Brain microvascular endothelial cell (primary cell): ENCODE results near the gene FOXJ3.

Source experiments
- DNase-seq: peaks from one replicate; pipeline ENCODE4 v3.0.0-alpha.2; 2020
- H3K27ac ChIP-seq: fragments of 250-450 bp; sonication (Bioruptor Pico); 2 replicates; pipeline ENCODE4 v1.5.1; 2020; ENCODE audit warnings: mild to moderate bottlenecking, moderate library complexity
- H3K27me3 ChIP-seq: fragments of 250-450 bp; sonication (Bioruptor Pico); replicated peaks from 2 replicates; pipeline ENCODE4 v1.5.1; 2020; ENCODE audit warnings: mild to moderate bottlenecking
- H3K36me3 ChIP-seq: fragments of 250-450 bp; sonication (Bioruptor Pico); replicated peaks from 2 replicates; pipeline ENCODE4 v1.5.1; 2020; ENCODE audit warnings: mild to moderate bottlenecking
- H3K4me3 ChIP-seq: 2 replicates; pipeline ENCODE4 v1.5.1; 2011; ENCODE audit warnings: low read depth, mild to moderate bottlenecking, control low read depth, low read length, moderate library complexity
- CTCF ChIP-seq: IDR thresholded peaks from 2 replicates; pipeline ENCODE4 v1.5.1; 2011; ENCODE audit warnings: low read depth, mild to moderate bottlenecking, moderate library complexity, low read length, control low read depth, inconsistent platforms; ENCODE audit errors: missing control alignments
- in situ Hi-C: cut with HindIII; loops from 2 replicates; pipeline ENCODE4 v1.10.0; 2017; ENCODE audit warnings: low sequenced_read_pairs, low pct_ligation_motif_present

The FOXJ3 gene

GRCh38 chr1:42328047-42328625 is 6.9 kb downstream of the FOXJ3 start:
- Histone ChIP-seq H3K36me3 (no peaks in the 10 kb centered on the region), H3K4me3 (no peak overlapping the region), H3K27ac (no peak overlapping the region), H3K27me3 (no peaks in the 10 kb centered on the region)
- no peak for TF ChIP-seq CTCF
- in situ Hi-C loops, result no loop called here
- no peak for DNase-seq

GRCh38 chr1:42325014-42325402 is 10.0 kb downstream of the FOXJ3 start:
- H3K36me3 ChIP-seq, result no peaks in the 10 kb centered on the region
- TF ChIP-seq CTCF, result no peak
- H3K27me3 ChIP-seq, result no peaks in the 10 kb centered on the region
- no peak for DNase-seq
- in situ Hi-C loops, result no loop called here
- H3K27ac ChIP-seq, result no peak overlapping the region
- H3K4me3 ChIP-seq, result no peak overlapping the region

DNA sequence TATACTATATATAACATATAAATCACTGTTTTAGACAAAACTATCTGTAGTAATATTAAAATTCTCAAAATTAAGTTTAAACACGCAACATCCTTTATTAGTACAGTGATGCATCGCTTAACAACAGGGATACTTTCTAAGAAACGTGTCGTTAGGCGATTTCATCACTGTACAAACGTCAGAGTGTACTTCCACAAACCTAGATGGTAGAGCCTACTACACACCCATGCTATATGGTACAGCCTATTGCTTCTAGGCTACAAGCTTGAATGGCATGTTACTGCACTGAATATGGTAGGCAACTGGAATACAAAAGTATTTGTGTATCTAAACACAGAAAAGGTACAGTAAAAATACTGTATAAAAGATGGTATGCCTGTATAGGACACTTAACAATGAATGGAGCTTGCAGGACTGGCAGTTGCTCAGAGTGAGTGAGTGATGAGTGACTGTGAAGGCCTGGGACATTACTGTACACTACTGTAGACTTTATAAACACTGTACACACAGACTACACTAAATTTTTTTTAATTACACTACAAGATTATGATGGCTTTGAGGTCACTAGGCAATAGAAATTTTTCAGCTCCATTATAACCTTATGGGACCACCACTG is 10.5 kb downstream of the FOXJ3 start:
- Histone ChIP-seq H3K36me3 (no peaks in the 10 kb centered on the region), H3K27ac (no peak overlapping the region), H3K4me3 (no peak overlapping the region), H3K27me3 (no peaks in the 10 kb centered on the region)
- DNase-seq, result no peak
- in situ Hi-C loops, result no loop called here
- TF ChIP-seq CTCF, result no peak

- DNase-seq, result no peak
- Histone ChIP-seq H3K4me3 (no peak overlapping the region), H3K27ac (no peak overlapping the region), H3K27me3 (no peaks in the 10 kb centered on the region), H3K36me3 (no peaks in the 10 kb centered on the region)
- TF ChIP-seq CTCF, result no peak
- in situ Hi-C loops, result no loop called here
These were observed 11.5 kb downstream of the FOXJ3 start for GRCh38 chr1:42323551-42323950.

- DNase-seq, result no peak
- H3K27me3 ChIP-seq, result no peaks in the 10 kb centered on the region
- in situ Hi-C loops, result no loop called here
- no peak for TF ChIP-seq CTCF
- H3K27ac ChIP-seq, result no peak overlapping the region
- no peaks in the 10 kb centered on the region for H3K36me3 ChIP-seq
- H3K4me3 ChIP-seq, result no peak overlapping the region
These were observed 12.5 kb downstream of the FOXJ3 start for GRCh38 chr1:42322577-42322976.

GRCh38 chr1:42321731-42322130 is 13.3 kb downstream of the FOXJ3 start:
- Histone ChIP-seq H3K27me3 (no peaks in the 10 kb centered on the region), H3K36me3 (no peaks in the 10 kb centered on the region), H3K4me3 (no peak overlapping the region), H3K27ac (no peak overlapping the region)
- no peak for TF ChIP-seq CTCF
- in situ Hi-C loops, result no loop called here
- DNase-seq, result no peak
